HepG2 (cell line): ENCODE results near the gene ABHD11. TPM values are rescaled to one million over a fixed set of nuclear protein-coding genes. Genes with fewer than 3 reads are reported as not detected.

Experiments
- CREB1 ChIP-seq, 2 experiments: fragments of 450-650 bp in 1 of 2; IDR thresholded peaks; 2 replicates each; pipeline ENCODE4 v1.6.1; 2016 to 2017; ENCODE audit warnings: control low read depth in 1 of 2, mild to moderate bottlenecking in 1 of 2, missing compliant biosample characterization in 1 of 2, missing genetic modification characterization in 1 of 2
- ETV5 ChIP-seq: IDR thresholded peaks from 2 replicates; pipeline ENCODE4 v1.6.1; 2018; ENCODE audit warnings: missing biosample characterization, missing genetic modification reagents, inconsistent platforms, borderline replicate concordance
- FLYWCH1 ChIP-seq: sonication (generic); formaldehyde crosslinking; IDR thresholded peaks from 2 replicates; pipeline ENCODE4 v1.8.1; 2023; ENCODE audit warnings: mild to moderate bottlenecking, missing genetic modification reagents
- GATA4 ChIP-seq: sonication (generic); IDR thresholded peaks from 2 replicates; pipeline ENCODE4 v1.6.1; 2016; ENCODE audit warnings: antibody characterized with exemption, low read depth, borderline replicate concordance
- GTF3A ChIP-seq: sonication (generic); formaldehyde crosslinking; conservative IDR thresholded peaks from 2 replicates; pipeline ENCODE4 v1.4.0; 2020; ENCODE audit warnings: mild to moderate bottlenecking, missing genetic modification reagents
- GZF1 ChIP-seq: sonication (generic); formaldehyde crosslinking; IDR thresholded peaks from 2 replicates; pipeline ENCODE4 v1.5.1; 2020; ENCODE audit warnings: mild to moderate bottlenecking, missing genetic modification reagents
- HOXA7 ChIP-seq: sonication (generic); formaldehyde crosslinking; IDR thresholded peaks from 2 replicates; pipeline ENCODE4 v1.8.1; 2022; ENCODE audit warnings: mild to moderate bottlenecking, missing genetic modification reagents, moderate library complexity
- KDM6A ChIP-seq: IDR thresholded peaks from 2 replicates; pipeline ENCODE4 v1.6.1; 2016; ENCODE audit warnings: low read depth
- MAFF ChIP-seq: IDR thresholded peaks from 2 replicates; pipeline ENCODE4 v1.6.1; 2011; ENCODE audit warnings: low read depth, low read length, improper control_type of control experiment
- MAZ ChIP-seq, 2 experiments: sonication (generic) in 1 of 2; formaldehyde crosslinking in 1 of 2; IDR thresholded peaks; 2 replicates each; pipeline versions ENCODE4 v1.5.0 to v1.6.1; 2012 to 2020; ENCODE audit warnings: low read depth in 2 of 2, mild to moderate bottlenecking in 2 of 2, borderline replicate concordance in 1 of 2, improper control_type of control experiment in 1 of 2, low read length in 1 of 2, missing genetic modification reagents in 1 of 2, moderate library complexity in 1 of 2
- NFKBIZ ChIP-seq: IDR thresholded peaks from 2 replicates; pipeline ENCODE4 v1.6.1; 2018; ENCODE audit warnings: missing genetic modification reagents, missing compliant biosample characterization
- NR2F6 ChIP-seq, 2 experiments: IDR thresholded peaks; 2 replicates each; pipeline ENCODE4 v1.6.1; 2016; ENCODE audit warnings: antibody characterized with exemption in 1 of 2, mild to moderate bottlenecking in 1 of 2
- PHF20 ChIP-seq: sonication (generic); formaldehyde crosslinking; IDR thresholded peaks from 2 replicates; pipeline ENCODE4 v1.5.0; 2020; ENCODE audit warnings: mild to moderate bottlenecking, missing genetic modification reagents
- SMC3 ChIP-seq: IDR thresholded peaks from 2 replicates; pipeline ENCODE4 v1.6.1; 2011; ENCODE audit warnings: low read length, improper control_type of control experiment
- TFDP2 ChIP-seq: sonication (generic); formaldehyde crosslinking; IDR thresholded peaks from 2 replicates; pipeline ENCODE4 v1.4.0; 2020; ENCODE audit warnings: missing genetic modification reagents
- TRIM24 ChIP-seq: sonication (generic); formaldehyde crosslinking; IDR thresholded peaks from 2 replicates; pipeline ENCODE4 v1.8.0; 2022; ENCODE audit warnings: mild to moderate bottlenecking, missing genetic modification reagents
- ZC3H4 ChIP-seq: sonication (generic); formaldehyde crosslinking; IDR thresholded peaks from 2 replicates; pipeline ENCODE4 v1.4.0; 2020; ENCODE audit warnings: missing genetic modification reagents, borderline replicate concordance
- ZIK1 ChIP-seq: sonication (generic); formaldehyde crosslinking; IDR thresholded peaks from 2 replicates; pipeline ENCODE4 v1.5.0; 2020; ENCODE audit warnings: mild to moderate bottlenecking, low read depth, missing genetic modification reagents, borderline replicate concordance
- ZNF20 ChIP-seq: sonication (generic); formaldehyde crosslinking; IDR thresholded peaks from 2 replicates; pipeline ENCODE4 v1.4.0; 2020; ENCODE audit warnings: mild to moderate bottlenecking, moderate library complexity, missing genetic modification reagents
- ZNF576 ChIP-seq: sonication (generic); formaldehyde crosslinking; IDR thresholded peaks from 2 replicates; pipeline ENCODE4 v1.4.0; 2020; ENCODE audit warnings: mild to moderate bottlenecking, missing genetic modification reagents
- ZNF614 ChIP-seq: IDR thresholded peaks from 2 replicates; pipeline ENCODE4 v1.6.1; 2018; ENCODE audit warnings: missing biosample characterization, missing genetic modification reagents, inconsistent platforms, borderline replicate concordance
- ZNF670 ChIP-seq: sonication (generic); formaldehyde crosslinking; IDR thresholded peaks from 2 replicates; pipeline ENCODE4 v1.8.0; 2022; ENCODE audit warnings: mild to moderate bottlenecking, missing genetic modification reagents, borderline replicate concordance
- ZNF678 ChIP-seq: sonication (generic); formaldehyde crosslinking; IDR thresholded peaks from 2 replicates; pipeline ENCODE4 v1.4.0; 2020; ENCODE audit warnings: mild to moderate bottlenecking, missing genetic modification reagents
- polyA plus RNA-seq, 8 experiments: library from polyadenylated mRNA; depleted of rRNA in 3 of 8; stranded (reverse) in 7 of 8; unstranded in 1 of 8; fragments of >200 nt; fragmentation: Illumina TruSeq in 4 of 8; extraction: Trizol in 4 of 8; gene quantifications; 2 replicates each; pipeline versions ENCODE4 v1.2.1 to v1.2.3, GENCODE V29; 2011 to 2016; ENCODE audit warnings: low read depth in 4 of 8, missing spikeins in 1 of 8, mixed read lengths in 1 of 8; ENCODE audit not compliant: insufficient read depth in 1 of 8
- total RNA-seq, 5 experiments: library from RNA; depleted of rRNA; stranded (reverse); fragments of >200 nt; fragmentation: Illumina TruSeq; extraction: Trizol; gene quantifications; 2 replicates each; pipeline ENCODE4 v1.2.3, GENCODE V29; 2016; ENCODE audit warnings: low read depth in 1 of 5
- TF ChIP-seq, protein P1 (sequence below): IDR thresholded peaks from 2 replicates; pipeline ENCODE4 v1.6.1; 2016
- TF ChIP-seq, protein P2 (sequence below): sonication (generic); formaldehyde crosslinking; IDR thresholded peaks from 2 replicates; pipeline ENCODE4 v1.5.0; 2020; ENCODE audit warnings: mild to moderate bottlenecking, missing genetic modification reagents

The ABHD11 gene
- total and polyA plus RNA-seq, 2 of the 13 experiments (the other 11 are each of a cell fraction or from before 2014, with no cell fraction given): 7.0 to 8.1 TPM

GRCh38 chr7:73715648-73716317 is 22.8 kb downstream of the ABHD11 start (continued):
- peak; percentile 16; the same call in 1 of the 2 replicates for TF ChIP-seq MAZ (IDR thresholded peaks at IDR 0.05; ENCODE audit: borderline replicate concordance, low read depth, low read length)
- no peak for TF ChIP-seq MAZ (CRISPR knock-in tag; IDR thresholded peaks at IDR 0.05; ENCODE audit: low read depth)
- TF ChIP-seq TFDP2: no peak
- peak; percentile 31; the same call in 1 of the 2 replicates for TF ChIP-seq ETV5 (CRISPR knock-in tag)
- TF ChIP-seq GTF3A (CRISPR knock-in tag): no peak
- TF ChIP-seq, protein P1, sequence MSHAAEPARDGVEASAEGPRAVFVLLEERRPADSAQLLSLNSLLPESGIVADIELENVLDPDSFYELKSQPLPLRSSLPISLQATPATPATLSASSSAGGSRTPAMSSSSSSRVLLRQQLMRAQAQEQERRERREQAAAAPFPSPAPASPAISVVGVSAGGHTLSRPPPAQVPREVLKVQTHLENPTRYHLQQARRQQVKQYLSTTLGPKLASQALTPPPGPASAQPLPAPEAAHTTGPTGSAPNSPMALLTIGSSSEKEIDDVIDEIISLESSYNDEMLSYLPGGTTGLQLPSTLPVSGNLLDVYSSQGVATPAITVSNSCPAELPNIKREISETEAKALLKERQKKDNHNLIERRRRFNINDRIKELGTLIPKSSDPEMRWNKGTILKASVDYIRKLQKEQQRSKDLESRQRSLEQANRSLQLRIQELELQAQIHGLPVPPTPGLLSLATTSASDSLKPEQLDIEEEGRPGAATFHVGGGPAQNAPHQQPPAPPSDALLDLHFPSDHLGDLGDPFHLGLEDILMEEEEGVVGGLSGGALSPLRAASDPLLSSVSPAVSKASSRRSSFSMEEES (CRISPR knock-in tag): no peak
- peak; percentile 82; the same call in 1 of the 2 replicates for TF ChIP-seq KDM6A (CRISPR knock-in tag)
- TF ChIP-seq ZNF576: no peak
- no peak for TF ChIP-seq ZIK1 (CRISPR knock-in tag)
- TF ChIP-seq ZNF678 (CRISPR knock-in tag): no peak
- TF ChIP-seq NFKBIZ (CRISPR knock-in tag): no peak
- no peak for TF ChIP-seq GZF1
- TF ChIP-seq ZC3H4 (CRISPR knock-in tag): no peak
- TF ChIP-seq SMC3: no peak
- TF ChIP-seq PHF20 (CRISPR knock-in tag): no peak
- TF ChIP-seq ZNF670 (CRISPR knock-in tag): no peak
- 0 out of 2 replicates have a peak, but pooled peaks have one; percentile 14 for TF ChIP-seq ZNF614 (CRISPR knock-in tag)
- TF ChIP-seq NR2F6 (IDR thresholded peaks at IDR 0.05): peak; percentile 60
- no peak; the same call in 1 of the 2 replicates for TF ChIP-seq NR2F6 (CRISPR knock-in tag; IDR thresholded peaks at IDR 0.05)
- TF ChIP-seq GATA4: no peak
- no peak for TF ChIP-seq FLYWCH1 (CRISPR knock-in tag)
- TF ChIP-seq, protein P2, sequence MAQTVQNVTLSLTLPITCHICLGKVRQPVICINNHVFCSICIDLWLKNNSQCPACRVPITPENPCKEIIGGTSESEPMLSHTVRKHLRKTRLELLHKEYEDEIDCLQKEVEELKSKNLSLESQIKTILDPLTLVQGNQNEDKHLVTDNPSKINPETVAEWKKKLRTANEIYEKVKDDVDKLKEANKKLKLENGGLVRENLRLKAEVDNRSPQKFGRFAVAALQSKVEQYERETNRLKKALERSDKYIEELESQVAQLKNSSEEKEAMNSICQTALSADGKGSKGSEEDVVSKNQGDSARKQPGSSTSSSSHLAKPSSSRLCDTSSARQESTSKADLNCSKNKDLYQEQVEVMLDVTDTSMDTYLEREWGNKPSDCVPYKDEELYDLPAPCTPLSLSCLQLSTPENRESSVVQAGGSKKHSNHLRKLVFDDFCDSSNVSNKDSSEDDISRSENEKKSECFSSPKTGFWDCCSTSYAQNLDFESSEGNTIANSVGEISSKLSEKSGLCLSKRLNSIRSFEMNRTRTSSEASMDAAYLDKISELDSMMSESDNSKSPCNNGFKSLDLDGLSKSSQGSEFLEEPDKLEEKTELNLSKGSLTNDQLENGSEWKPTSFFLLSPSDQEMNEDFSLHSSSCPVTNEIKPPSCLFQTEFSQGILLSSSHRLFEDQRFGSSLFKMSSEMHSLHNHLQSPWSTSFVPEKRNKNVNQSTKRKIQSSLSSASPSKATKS: no peak
- no peak for TF ChIP-seq ZNF20
- no peak for TF ChIP-seq CREB1 (IDR thresholded peaks at IDR 0.05)
- no peak for TF ChIP-seq CREB1 (CRISPR knock-in tag; IDR thresholded peaks at IDR 0.05)
- no peak for TF ChIP-seq TRIM24 (CRISPR knock-in tag)
- no peak for TF ChIP-seq HOXA7
- peak; percentile 71 for TF ChIP-seq MAFF
